Hematopoietic multipotent progenitor cell treated with erythropoietin and hydrocortisone succinate and interleukin-3 and kit ligand, for 17 days (in vitro differentiated cells): ENCODE results near the gene DHRSX.
"Not testable (repeated sequence)": the region's sequence is repeated elsewhere in the genome, so short reads cannot be mapped to it uniquely, and the experiment has no call there.

ENCODE experiments used
- DNase-seq: peaks from one replicate; pipeline ENCODE4 v3.0.0-alpha.2; 2015; ENCODE audit warnings: low spot score

The DHRSX gene

GRCh38 chrX:2497961-2498780 is 2.6 kb downstream of the DHRSX start:
- DNase-seq: no peak

DNA sequence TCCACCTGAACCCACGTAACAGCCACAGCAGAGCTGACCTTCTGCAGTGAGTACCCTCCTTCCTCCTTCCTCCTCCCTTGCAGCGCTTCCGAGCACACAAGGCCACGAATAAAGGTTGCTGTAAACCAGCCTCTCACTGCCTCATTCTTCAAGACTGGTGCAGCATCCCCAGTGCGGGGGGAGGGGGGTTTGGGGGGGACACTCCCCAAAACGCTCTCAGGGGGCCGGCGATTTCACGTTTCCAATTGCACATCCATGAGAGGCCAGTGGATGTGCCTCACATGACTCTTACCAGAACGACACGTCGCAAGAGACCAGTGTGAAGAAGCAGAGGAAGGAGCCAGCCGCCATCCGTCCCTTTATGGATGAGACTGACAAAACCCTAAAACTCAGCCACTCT is 5.2 kb downstream of the DHRSX start:
- DNase-seq: no peak

- DNase-seq: no peak
Measured at GRCh38 chrX:2492531-2493218, 8.1 kb downstream of the DHRSX start.

GRCh38 chrX:2490634-2491033 is 10.1 kb downstream of the DHRSX start:
- DNase-seq: no peak

DNA sequence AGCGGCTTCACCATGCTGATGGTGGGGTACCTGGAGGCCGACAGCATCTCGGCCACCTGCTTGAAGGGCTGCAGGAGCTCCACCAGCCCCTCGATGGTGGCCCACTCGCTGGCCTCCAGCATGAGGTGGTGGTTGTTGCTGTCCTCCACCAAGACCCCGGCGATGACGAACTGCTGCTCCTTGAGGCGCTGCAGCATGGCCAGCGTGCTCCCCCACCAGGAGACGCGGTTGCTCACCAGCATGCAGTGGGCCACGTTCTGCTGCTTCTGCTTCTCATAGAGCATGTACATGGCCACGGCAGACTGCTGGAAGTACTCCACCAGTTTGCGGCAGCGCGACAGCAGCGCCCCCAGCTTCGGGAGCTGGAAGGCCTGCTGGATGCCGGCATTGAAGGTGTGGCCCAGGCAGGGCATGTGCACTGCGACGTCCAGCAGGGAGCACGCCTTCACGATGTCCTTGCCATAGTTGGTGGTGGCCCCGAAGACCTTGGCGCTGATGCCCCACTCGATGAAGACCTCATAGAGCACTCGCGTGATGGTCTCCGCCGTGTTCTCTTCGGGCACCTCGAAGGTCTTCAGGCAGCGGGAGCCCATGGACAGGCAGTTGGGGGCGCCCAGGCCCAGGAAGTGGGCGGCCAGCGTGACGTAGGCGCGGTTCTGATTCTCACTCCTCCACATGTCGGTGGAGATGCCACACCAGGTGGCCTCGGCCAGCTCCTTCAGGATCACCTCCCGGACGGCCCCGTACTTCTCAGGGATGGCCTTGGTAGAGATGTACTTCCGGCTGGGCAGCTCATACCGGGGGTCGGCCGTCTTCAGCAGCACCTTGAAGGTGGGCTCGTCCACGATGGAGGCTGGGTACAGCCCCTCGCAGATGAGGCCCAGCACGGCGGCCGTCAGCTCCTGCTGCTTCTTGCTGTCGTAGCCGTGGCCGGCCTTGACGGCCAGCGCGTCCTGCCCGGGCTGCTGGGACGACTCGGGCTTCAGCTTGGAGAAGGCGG is 11.0 kb downstream of the DHRSX start:
- DNase-seq: no peak

- DNase-seq: no peak
Measured at GRCh38 chrX:2488621-2489285, 12.0 kb downstream of the DHRSX start.

DNA sequence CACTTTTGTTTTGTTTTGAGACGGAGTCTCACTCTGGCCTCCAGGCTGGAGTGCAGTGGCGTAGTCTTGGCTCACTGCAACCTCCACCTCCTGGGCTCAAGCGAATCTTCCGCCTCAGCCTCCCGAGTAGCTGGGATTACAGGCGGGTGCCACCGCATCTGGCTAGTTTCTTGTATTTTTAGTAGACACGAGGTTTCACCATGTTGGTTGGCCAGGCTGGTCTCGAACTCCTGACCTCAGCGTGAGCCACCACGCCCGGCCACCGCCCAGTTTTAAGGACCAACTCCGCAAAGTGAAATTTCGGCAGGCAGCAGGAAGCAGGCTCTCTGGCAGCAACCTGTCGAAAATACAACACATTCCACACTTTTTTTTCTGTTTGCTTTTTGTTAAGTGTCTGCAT is 13.4 kb downstream of the DHRSX start:
- DNase-seq: no peak

- DNase-seq: no peak
Measured at GRCh38 chrX:2486476-2487133, 14.2 kb downstream of the DHRSX start.

GRCh38 chrX:2485789-2486345 is 14.9 kb downstream of the DHRSX start:
- DNase-seq: no peak

DNA sequence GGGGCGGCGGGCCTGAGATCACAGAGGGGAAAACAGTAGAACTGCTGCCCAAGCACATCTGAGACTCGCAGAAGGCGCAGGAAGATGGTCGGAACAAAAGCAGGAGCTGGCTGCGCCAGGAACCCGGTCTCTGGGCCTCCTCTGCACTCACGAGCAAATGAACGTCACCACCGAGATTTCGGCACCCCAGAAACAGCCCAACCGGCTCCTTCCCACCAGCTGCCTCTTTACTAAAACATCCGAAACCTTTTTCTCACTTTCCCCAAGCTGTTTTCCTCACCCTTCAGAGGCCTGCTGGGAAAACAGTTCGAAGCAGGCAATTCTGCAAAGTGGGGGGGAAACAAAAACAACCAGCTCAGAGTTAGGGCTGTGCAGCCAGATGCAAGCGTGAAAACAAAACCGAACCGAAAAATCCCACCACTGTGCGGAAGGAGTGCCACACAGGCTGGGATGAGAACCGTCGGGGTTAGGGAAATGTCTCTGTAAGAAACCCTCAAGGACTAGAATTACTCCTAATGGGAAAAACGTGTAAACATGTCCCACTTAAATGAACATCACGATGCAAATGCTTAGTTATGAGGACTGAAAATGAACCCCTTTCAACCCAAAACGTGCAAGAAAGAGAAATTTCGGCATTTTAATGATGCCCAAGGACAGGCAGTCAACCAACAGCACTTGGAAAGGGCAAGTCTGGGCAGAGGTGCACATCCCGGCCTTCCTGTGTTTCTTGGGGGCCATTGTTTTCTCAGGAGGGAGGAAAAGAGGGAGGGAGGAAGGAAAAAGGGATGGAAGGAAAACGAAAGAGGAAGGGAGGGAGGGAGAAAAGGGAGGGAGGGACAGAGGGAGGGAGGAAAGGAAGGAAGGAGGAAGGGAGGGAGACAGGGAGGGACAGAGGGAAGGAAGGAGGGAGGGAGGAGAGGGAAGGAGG is 15.8 kb downstream of the DHRSX start:
- DNase-seq: no peak

GRCh38 chrX:2484256-2484655 is 16.5 kb downstream of the DHRSX start:
- DNase-seq: no peak

DNA sequence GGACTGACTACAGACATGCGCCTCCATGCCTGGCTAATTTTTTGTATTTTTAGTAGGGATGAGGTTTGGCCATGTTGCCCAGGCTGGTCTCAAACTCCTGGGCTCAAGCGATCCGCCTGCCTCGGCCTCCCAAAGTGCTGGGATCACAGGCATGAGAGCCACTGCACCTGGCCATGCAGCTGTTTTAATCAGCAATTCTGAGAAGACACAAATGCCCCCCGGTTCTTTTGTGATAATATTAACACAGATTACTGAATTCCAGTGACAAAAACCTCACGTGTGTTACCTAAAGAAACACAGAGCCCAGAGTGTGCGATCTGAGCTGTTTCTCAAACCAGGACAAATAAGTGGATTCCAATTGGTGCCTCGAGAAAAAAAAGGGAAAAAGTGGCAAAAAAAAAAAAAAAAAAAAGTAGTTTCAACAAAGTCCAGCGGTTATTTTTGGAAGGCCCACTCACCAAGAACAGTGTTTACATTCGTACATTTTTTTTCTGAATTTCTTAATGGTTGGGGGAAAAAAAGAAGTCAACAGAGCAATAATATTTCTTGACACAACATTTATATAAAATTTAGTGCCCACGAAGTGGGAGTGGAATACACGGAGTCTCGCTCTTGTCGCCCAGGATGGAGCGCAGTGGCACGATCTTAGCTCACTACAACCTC is 17.2 kb downstream of the DHRSX start:
- no peak for DNase-seq

DNA sequence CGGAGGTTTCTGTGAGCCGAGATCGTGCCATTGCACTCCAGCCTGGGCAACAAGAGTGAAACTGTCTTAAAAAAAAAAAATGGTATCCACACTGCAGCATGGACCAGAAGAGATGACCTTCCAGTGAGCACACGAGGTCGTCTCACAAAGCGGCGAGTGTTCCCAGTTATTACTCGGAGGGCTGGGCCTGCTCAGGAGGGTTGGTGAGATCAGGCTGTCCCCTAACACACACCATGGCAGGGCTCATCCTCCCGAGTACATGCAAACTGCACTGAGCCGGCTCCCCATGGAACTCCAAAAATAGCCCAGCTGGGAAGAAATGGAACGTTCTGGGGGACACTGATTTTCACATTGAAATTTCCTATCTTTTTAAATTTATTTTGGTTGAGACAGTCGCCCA is 19.2 kb downstream of the DHRSX start:
- not testable (repeated sequence) for DNase-seq

DNA sequence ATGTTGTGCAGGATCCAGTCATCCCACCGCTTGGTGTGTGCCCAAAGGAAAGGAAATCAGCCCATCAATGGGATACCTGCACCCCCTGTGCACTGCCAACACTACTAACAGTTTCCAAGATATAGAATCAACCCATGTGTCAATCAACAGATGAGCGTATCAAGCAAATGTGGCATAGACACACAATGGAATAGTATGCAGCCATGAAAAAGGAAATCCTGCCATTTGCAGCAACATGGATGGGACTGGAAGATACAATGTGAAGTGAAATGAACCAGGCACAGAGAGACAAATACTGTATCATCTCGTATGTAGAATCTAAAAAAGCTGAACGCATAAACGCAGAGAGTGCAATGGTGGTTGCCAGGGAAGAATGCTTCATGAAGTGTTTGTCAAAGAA is 20.8 kb downstream of the DHRSX start:
- not testable (repeated sequence) for DNase-seq

DNA sequence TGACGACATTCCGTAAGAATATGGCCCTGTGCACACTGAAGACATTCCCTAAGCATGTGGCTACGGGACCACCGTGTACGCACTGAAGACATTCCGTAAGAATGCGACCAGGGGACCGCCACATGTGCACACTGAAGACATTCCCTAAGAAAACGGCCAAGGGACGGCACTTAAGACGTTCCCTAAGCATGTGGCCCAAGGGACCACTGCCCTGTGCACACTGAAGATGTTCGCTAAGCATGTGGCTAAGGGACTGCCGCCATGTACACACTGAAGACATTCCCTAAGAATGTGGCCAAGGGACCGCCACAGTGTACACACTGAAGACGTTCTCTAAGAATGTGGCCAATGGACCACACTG is 21.4 kb downstream of the DHRSX start:
- DNase-seq: no peak

DNA sequence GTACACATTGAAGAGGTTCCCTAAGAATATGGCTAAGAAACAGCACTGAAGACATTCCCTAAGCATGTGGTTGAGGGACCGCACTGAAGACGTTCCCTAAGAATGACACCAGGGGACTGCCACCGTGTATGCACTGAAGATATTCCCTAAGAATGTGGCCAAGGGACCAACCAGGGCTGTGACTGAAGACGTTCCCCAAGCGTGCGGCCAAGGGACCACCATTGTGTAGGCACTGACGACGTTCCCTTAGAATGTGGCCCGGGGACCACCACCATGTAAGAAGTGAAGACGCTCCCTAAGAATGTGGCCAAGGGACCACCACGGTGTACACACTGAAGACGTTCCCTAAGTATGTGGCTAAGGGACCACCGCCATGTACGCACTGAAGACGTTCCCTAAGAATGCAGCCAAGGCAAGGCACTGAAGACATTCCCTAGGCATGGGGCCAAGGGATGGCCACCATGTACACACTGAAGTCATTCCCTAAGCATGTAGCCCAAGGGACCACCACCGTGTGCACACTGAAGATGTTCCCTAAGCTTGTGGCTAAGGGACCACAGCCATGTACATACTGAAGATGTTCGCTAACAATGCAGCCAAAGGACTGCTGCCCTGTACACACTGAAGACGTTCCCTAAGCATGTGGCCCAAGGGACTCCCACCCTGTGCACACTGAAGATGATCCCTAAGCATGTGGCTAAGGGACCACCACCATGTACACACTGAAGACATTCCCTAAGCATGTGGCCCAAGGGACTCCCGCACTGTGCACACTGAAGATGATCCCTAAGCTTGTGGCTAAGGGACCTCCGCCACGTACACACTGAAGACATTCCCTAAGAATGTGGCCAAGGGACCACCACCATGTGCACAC is 22.0 kb downstream of the DHRSX start:
- no peak for DNase-seq

GRCh38 chrX:2477313-2477712 is 23.5 kb downstream of the DHRSX start:
- DNase-seq: not testable (repeated sequence)

- DNase-seq: no peak
Measured at GRCh38 chrX:2474963-2475726, 25.6 kb downstream of the DHRSX start.
